ENCODE measurements around the gene ABCC5. TPM values are rescaled to one million over a fixed set of nuclear protein-coding genes. Genes with fewer than 3 reads are reported as not detected.

The ABCC5 gene
- total RNA-seq, 1 donor from 2014 or later = 52.0 TPM

DNA sequence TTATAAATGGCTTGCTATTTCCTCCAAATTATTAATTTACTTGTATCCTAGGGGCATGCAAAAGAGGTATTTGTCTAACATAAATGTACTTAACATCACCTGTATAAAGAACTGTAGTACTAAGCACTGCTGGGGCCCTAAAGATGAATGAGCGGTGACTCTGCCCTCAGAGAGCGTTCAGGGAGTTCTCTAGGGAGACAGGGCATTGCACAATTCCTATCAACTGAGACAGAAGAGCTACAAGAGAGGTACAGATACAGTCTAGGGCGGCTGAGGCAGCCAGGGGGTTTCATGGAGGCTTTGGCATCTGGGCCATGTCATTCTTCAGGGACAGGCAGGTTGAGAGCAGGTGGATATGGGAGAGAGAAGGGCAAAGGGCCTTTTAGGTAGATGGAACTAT lies 93.1 kb downstream of the ABCC5 start:
- H3K9me3 Mint-ChIP-seq (ENCODE audit: unreplicated experiment) = peaks cover 2% of the 10 kb centered on the region
- H3K36me3 Mint-ChIP-seq (ENCODE audit: low read depth, unreplicated experiment) = peaks cover 33% of the 10 kb centered on the region
- Histone ChIP-seq H3K9me3 (ENCODE audit: insufficient read depth, low read depth, low read length) (no peaks in the 10 kb centered on the region), H3K27ac (ENCODE audit: low read depth, low read length) (no peak overlapping the region), H3K4me3 (ENCODE audit: insufficient read depth, low read depth, low read length) (no peak overlapping the region), H3K27me3 (ENCODE audit: insufficient read depth, low read length) (no peaks in the 10 kb centered on the region), H3K9ac (ENCODE audit: low read length) (no peak overlapping the region), H3K36me3 (ENCODE audit: insufficient read depth, low read length) (peaks cover 19% of the 10 kb centered on the region), H3K79me2 (ENCODE audit: insufficient read depth, low read length) (no peaks in the 10 kb centered on the region), H3K4me1 (ENCODE audit: insufficient read depth, low read length) (no peaks in the 10 kb centered on the region), H4K20me1 (ENCODE audit: insufficient read depth, low read length) (no peaks in the 10 kb centered on the region), H3K4me2 (ENCODE audit: low read length) (no peak overlapping the region), H2AFZ (ENCODE audit: low read depth, low read length) (no peak overlapping the region)
- no peak overlapping the region for H3K4me3 Mint-ChIP-seq (ENCODE audit: unreplicated experiment)
- H3K4me1 Mint-ChIP-seq (ENCODE audit: low read depth, unreplicated experiment) = no peaks in the 10 kb centered on the region
- H3K27me3 Mint-ChIP-seq (ENCODE audit: low read depth, unreplicated experiment) = no peaks in the 10 kb centered on the region
- FAIRE-seq = no peak
- DNase-seq (ENCODE audit: low read depth) = no peak
- no peak for TF ChIP-seq EZH2 (IDR thresholded peaks at IDR 0.05; ENCODE audit: insufficient read depth, low read length)
- TF ChIP-seq, protein P1, sequence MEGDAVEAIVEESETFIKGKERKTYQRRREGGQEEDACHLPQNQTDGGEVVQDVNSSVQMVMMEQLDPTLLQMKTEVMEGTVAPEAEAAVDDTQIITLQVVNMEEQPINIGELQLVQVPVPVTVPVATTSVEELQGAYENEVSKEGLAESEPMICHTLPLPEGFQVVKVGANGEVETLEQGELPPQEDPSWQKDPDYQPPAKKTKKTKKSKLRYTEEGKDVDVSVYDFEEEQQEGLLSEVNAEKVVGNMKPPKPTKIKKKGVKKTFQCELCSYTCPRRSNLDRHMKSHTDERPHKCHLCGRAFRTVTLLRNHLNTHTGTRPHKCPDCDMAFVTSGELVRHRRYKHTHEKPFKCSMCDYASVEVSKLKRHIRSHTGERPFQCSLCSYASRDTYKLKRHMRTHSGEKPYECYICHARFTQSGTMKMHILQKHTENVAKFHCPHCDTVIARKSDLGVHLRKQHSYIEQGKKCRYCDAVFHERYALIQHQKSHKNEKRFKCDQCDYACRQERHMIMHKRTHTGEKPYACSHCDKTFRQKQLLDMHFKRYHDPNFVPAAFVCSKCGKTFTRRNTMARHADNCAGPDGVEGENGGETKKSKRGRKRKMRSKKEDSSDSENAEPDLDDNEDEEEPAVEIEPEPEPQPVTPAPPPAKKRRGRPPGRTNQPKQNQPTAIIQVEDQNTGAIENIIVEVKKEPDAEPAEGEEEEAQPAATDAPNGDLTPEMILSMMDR (IDR thresholded peaks at IDR 0.05; ENCODE audit: insufficient read depth, low read depth, low read length) = no peak
- no peak overlapping the region for H3K27ac Mint-ChIP-seq (ENCODE audit: unreplicated experiment)

DNA sequence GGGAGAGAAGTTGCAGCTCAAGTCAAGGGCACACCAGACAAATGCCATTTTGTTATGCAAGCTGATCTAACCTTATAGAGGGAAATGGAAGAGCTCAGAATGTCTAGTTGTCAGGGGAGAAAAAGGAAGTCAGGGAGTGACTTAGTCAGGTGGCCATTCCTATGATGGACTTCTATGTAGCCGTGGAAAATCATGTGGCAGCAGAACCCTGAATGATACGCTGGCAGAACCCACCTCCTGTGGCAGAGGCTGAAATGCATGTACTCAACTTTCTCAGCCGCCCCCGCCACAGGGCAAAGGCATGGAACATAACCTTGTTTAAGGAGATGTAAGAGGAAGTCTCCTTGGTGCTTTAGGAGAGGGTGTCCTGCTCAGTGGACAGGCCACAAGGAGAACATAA lies 95.3 kb downstream of the ABCC5 start:
- no peak overlapping the region for H3K9ac ChIP-seq (ENCODE audit: low read length)
- Mint-ChIP-seq H3K27ac (ENCODE audit: unreplicated experiment) (no peak overlapping the region), H3K4me1 (ENCODE audit: low read depth, unreplicated experiment) (no peaks in the 10 kb centered on the region), H3K27me3 (ENCODE audit: low read depth, unreplicated experiment) (no peaks in the 10 kb centered on the region), H3K9me3 (ENCODE audit: unreplicated experiment) (peaks cover 2% of the 10 kb centered on the region), H3K36me3 (ENCODE audit: low read depth, unreplicated experiment) (peaks cover 28% of the 10 kb centered on the region), H3K4me3 (ENCODE audit: unreplicated experiment) (no peak overlapping the region)
- no peaks in the 10 kb centered on the region for H4K20me1 ChIP-seq (ENCODE audit: insufficient read depth, low read length)
- H2AFZ ChIP-seq (ENCODE audit: low read depth, low read length) = no peak overlapping the region
- no peak overlapping the region for H3K4me3 ChIP-seq (ENCODE audit: insufficient read depth, low read depth, low read length)
- no peak overlapping the region for H3K4me2 ChIP-seq (ENCODE audit: low read length)
- peaks cover 18% of the 10 kb centered on the region for H3K36me3 ChIP-seq (ENCODE audit: insufficient read depth, low read length)
- H3K4me1 ChIP-seq (ENCODE audit: insufficient read depth, low read length) = no peaks in the 10 kb centered on the region
- H3K27me3 ChIP-seq (ENCODE audit: insufficient read depth, low read length) = no peaks in the 10 kb centered on the region
- no peaks in the 10 kb centered on the region for H3K79me2 ChIP-seq (ENCODE audit: insufficient read depth, low read length)
- no peak overlapping the region for H3K27ac ChIP-seq (ENCODE audit: low read depth, low read length)
- no peaks in the 10 kb centered on the region for H3K9me3 ChIP-seq (ENCODE audit: insufficient read depth, low read depth, low read length)
- DNase-seq (ENCODE audit: low read depth) (no peak), FAIRE-seq (no peak)
- TF ChIP-seq, protein P1 (IDR thresholded peaks at IDR 0.05; ENCODE audit: insufficient read depth, low read depth, low read length) = no peak
- TF ChIP-seq EZH2 (IDR thresholded peaks at IDR 0.05; ENCODE audit: insufficient read depth, low read length) = no peak

DNA sequence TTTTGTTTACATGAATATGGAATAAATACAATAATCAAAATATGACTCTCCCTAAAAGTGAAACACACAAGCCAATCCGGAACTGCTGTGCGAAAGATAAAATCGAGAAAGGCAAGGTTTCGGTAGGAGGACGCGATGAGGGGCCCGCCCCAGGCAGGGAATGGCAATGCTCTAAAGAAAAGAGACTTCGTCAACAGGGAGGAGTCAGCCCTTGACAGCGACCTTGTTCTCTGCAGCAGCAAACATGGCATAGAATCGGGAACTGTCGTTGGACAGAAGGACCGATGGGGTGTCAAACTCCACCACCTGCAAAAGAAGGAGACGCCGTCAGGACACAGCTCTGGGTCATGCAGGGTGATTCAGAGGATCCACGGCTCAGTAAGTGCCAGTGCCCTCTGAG lies 96.6 kb downstream of the ABCC5 start:
- DNase-seq (ENCODE audit: low read depth) = no peak
- Mint-ChIP-seq H3K27ac (ENCODE audit: unreplicated experiment) (no peak overlapping the region), H3K4me1 (ENCODE audit: low read depth, unreplicated experiment) (no peaks in the 10 kb centered on the region), H3K4me3 (ENCODE audit: unreplicated experiment) (no peak overlapping the region), H3K36me3 (ENCODE audit: low read depth, unreplicated experiment) (peaks cover 24% of the 10 kb centered on the region), H3K9me3 (ENCODE audit: unreplicated experiment) (peaks cover 2% of the 10 kb centered on the region), H3K27me3 (ENCODE audit: low read depth, unreplicated experiment) (no peaks in the 10 kb centered on the region)
- no peaks in the 10 kb centered on the region for H4K20me1 ChIP-seq (ENCODE audit: insufficient read depth, low read length)
- no peaks in the 10 kb centered on the region for H3K79me2 ChIP-seq (ENCODE audit: insufficient read depth, low read length)
- no peak overlapping the region for H3K27ac ChIP-seq (ENCODE audit: low read depth, low read length)
- peaks cover 13% of the 10 kb centered on the region for H3K36me3 ChIP-seq (ENCODE audit: insufficient read depth, low read length)
- no peaks in the 10 kb centered on the region for H3K9me3 ChIP-seq (ENCODE audit: insufficient read depth, low read depth, low read length)
- no peak overlapping the region for H3K4me2 ChIP-seq (ENCODE audit: low read length)
- TF ChIP-seq, protein P1 (IDR thresholded peaks at IDR 0.05; ENCODE audit: insufficient read depth, low read depth, low read length) = no peak
- TF ChIP-seq EZH2 (IDR thresholded peaks at IDR 0.05; ENCODE audit: insufficient read depth, low read length) = no peak
- H3K27me3 ChIP-seq (ENCODE audit: insufficient read depth, low read length) = no peaks in the 10 kb centered on the region
- no peak for FAIRE-seq
- H3K4me3 ChIP-seq (ENCODE audit: insufficient read depth, low read depth, low read length) = no peak overlapping the region
- no peaks in the 10 kb centered on the region for H3K4me1 ChIP-seq (ENCODE audit: insufficient read depth, low read length)
- no peak overlapping the region for H3K9ac ChIP-seq (ENCODE audit: low read length)
- H2AFZ ChIP-seq (ENCODE audit: low read depth, low read length) = no peak overlapping the region

Data from astrocyte (in vitro differentiated cells and primary cell).